Activated naive CD4-positive, alpha-beta T cell treated with anti-CD3 and anti-CD28 coated beads, Interleukin-2, amount 50 U/mL, for 24 hours (primary cell): Measurements from ENCODE around the gene ZNF222.

Experiments
- H3K27ac Mint-ChIP-seq: one replicate; pipeline ENCODE4 v1.8.0; 2021; ENCODE audit warnings: mild to moderate bottlenecking, mixed read lengths
- H3K27me3 Mint-ChIP-seq: one replicate; pipeline ENCODE4 v1.8.0; 2021; ENCODE audit warnings: mixed read lengths
- H3K36me3 Mint-ChIP-seq: one replicate; pipeline ENCODE4 v1.8.0; 2021; ENCODE audit warnings: mixed read lengths
- H3K4me1 Mint-ChIP-seq: one replicate; pipeline ENCODE4 v1.8.0; 2021; ENCODE audit warnings: mixed read lengths
- H3K4me3 Mint-ChIP-seq: one replicate; pipeline ENCODE4 v1.8.0; 2021; ENCODE audit warnings: mild to moderate bottlenecking, mixed read lengths
- H3K9me3 Mint-ChIP-seq: one replicate; pipeline ENCODE4 v1.8.0; 2021; ENCODE audit warnings: mixed read lengths

The ZNF222 gene

GRCh38 chr19:44025217-44025936, at the start of gene ZNF222:
Gene ZNF222, plus strand, starts transcription at chr19:44025379. Its CDS starts 58 bp downstream, at chr19:44025437.
- H3K27me3 Mint-ChIP-seq = peaks cover 3% of the 10 kb centered on the region
- H3K9me3 Mint-ChIP-seq = peaks cover 41% of the 10 kb centered on the region
- H3K4me3 Mint-ChIP-seq = peak within 1 kb of the TSS; percentile 97
- H3K36me3 Mint-ChIP-seq = peaks cover 39% of the 10 kb centered on the region
- peak within 1 kb of the TSS; percentile 93 for H3K27ac Mint-ChIP-seq
- H3K4me1 Mint-ChIP-seq = peaks cover 34% of the 10 kb centered on the region

GRCh38 chr19:43976732-43977131, 48.4 kb upstream of the ZNF222 start:
- H3K36me3 Mint-ChIP-seq = peaks cover 11% of the 10 kb centered on the region
- no peak overlapping the region for H3K4me3 Mint-ChIP-seq
- H3K27me3 Mint-ChIP-seq = peaks cover 1% of the 10 kb centered on the region
- H3K4me1 Mint-ChIP-seq = no peaks in the 10 kb centered on the region
- peaks cover 18% of the 10 kb centered on the region for H3K9me3 Mint-ChIP-seq
- H3K27ac Mint-ChIP-seq = no peak overlapping the region

GRCh38 chr19:43983544-43983911, 41.7 kb upstream of the ZNF222 start:
- H3K9me3 Mint-ChIP-seq = peaks cover 6% of the 10 kb centered on the region
- peaks cover 9% of the 10 kb centered on the region for H3K4me1 Mint-ChIP-seq
- H3K27me3 Mint-ChIP-seq = no peaks in the 10 kb centered on the region
- peak overlapping the region; percentile 95 for H3K4me3 Mint-ChIP-seq
- no peak overlapping the region for H3K27ac Mint-ChIP-seq
- peaks cover 7% of the 10 kb centered on the region for H3K36me3 Mint-ChIP-seq

- Mint-ChIP-seq H3K36me3 (peaks cover 12% of the 10 kb centered on the region), H3K4me3 (peak within 1 kb of the TSS; percentile 95), H3K27ac (peak within 1 kb of the TSS; percentile 69), H3K27me3 (no peaks in the 10 kb centered on the region), H3K4me1 (peaks cover 12% of the 10 kb centered on the region), H3K9me3 (peaks cover 6% of the 10 kb centered on the region)
Observed at GRCh38 chr19:43983912-43984686, 41.1 kb upstream of the ZNF222 start, which contains the start of gene ZNF155. Gene ZNF155, plus strand, starts transcription at chr19:43984188. Its CDS starts 4,356 bp downstream, at chr19:43988544.

GRCh38 chr19:43984687-43985000, 40.5 kb upstream of the ZNF222 start:
- H3K4me3 Mint-ChIP-seq = peak overlapping the region; percentile 95
- H3K27me3 Mint-ChIP-seq = no peaks in the 10 kb centered on the region
- H3K27ac Mint-ChIP-seq = no peak overlapping the region
- peaks cover 12% of the 10 kb centered on the region for H3K4me1 Mint-ChIP-seq
- peaks cover 18% of the 10 kb centered on the region for H3K36me3 Mint-ChIP-seq
- H3K9me3 Mint-ChIP-seq = peaks cover 9% of the 10 kb centered on the region

- H3K4me1 Mint-ChIP-seq = peaks cover 10% of the 10 kb centered on the region
- no peak overlapping the region for H3K4me3 Mint-ChIP-seq
- no peaks in the 10 kb centered on the region for H3K27me3 Mint-ChIP-seq
- no peak overlapping the region for H3K27ac Mint-ChIP-seq
- peaks cover 32% of the 10 kb centered on the region for H3K9me3 Mint-ChIP-seq
- H3K36me3 Mint-ChIP-seq = peaks cover 47% of the 10 kb centered on the region
Observed at GRCh38 chr19:43997631-43998290, 27.4 kb upstream of the ZNF222 start.

- H3K4me3 Mint-ChIP-seq = peak overlapping the region; percentile 100
- H3K9me3 Mint-ChIP-seq = peaks cover 33% of the 10 kb centered on the region
- H3K36me3 Mint-ChIP-seq = peaks cover 30% of the 10 kb centered on the region
- H3K27me3 Mint-ChIP-seq = no peaks in the 10 kb centered on the region
- H3K4me1 Mint-ChIP-seq = peaks cover 24% of the 10 kb centered on the region
- peak overlapping the region; percentile 98 for H3K27ac Mint-ChIP-seq
Observed at GRCh38 chr19:44002212-44002565, 23.0 kb upstream of the ZNF222 start.

GRCh38 chr19:44002566-44003460, 22.4 kb upstream of the ZNF222 start, which contains the start of gene ZNF230:
Gene ZNF230, plus strand, starts transcription at chr19:44002957. Its CDS starts 4,122 bp downstream, at chr19:44007079.
- Mint-ChIP-seq H3K4me3 (peak within 1 kb of the TSS; percentile 100), H3K4me1 (peaks cover 24% of the 10 kb centered on the region), H3K27me3 (no peaks in the 10 kb centered on the region), H3K36me3 (peaks cover 33% of the 10 kb centered on the region), H3K9me3 (peaks cover 38% of the 10 kb centered on the region), H3K27ac (peak within 1 kb of the TSS; percentile 98)

GRCh38 chr19:44003461-44004009, 21.6 kb upstream of the ZNF222 start:
- H3K27me3 Mint-ChIP-seq = no peaks in the 10 kb centered on the region
- H3K4me3 Mint-ChIP-seq = peak overlapping the region; percentile 100
- peaks cover 35% of the 10 kb centered on the region for H3K36me3 Mint-ChIP-seq
- H3K27ac Mint-ChIP-seq = peak overlapping the region; percentile 47
- H3K9me3 Mint-ChIP-seq = peaks cover 34% of the 10 kb centered on the region
- H3K4me1 Mint-ChIP-seq = peaks cover 24% of the 10 kb centered on the region

- Mint-ChIP-seq H3K27ac (no peak overlapping the region), H3K4me1 (peaks cover 24% of the 10 kb centered on the region), H3K36me3 (peaks cover 55% of the 10 kb centered on the region), H3K27me3 (no peaks in the 10 kb centered on the region), H3K9me3 (peaks cover 36% of the 10 kb centered on the region), H3K4me3 (no peak overlapping the region)
Observed at GRCh38 chr19:44005973-44006372, 19.2 kb upstream of the ZNF222 start.

- peaks cover 39% of the 10 kb centered on the region for H3K9me3 Mint-ChIP-seq
- H3K4me1 Mint-ChIP-seq = peaks cover 17% of the 10 kb centered on the region
- H3K27me3 Mint-ChIP-seq = no peaks in the 10 kb centered on the region
- H3K27ac Mint-ChIP-seq = no peak overlapping the region
- no peak overlapping the region for H3K4me3 Mint-ChIP-seq
- peaks cover 62% of the 10 kb centered on the region for H3K36me3 Mint-ChIP-seq
Observed at GRCh38 chr19:44007473-44007872, 17.7 kb upstream of the ZNF222 start.

GRCh38 chr19:44010468-44010867, 14.7 kb upstream of the ZNF222 start:
- Mint-ChIP-seq H3K27ac (no peak overlapping the region), H3K4me1 (peaks cover 3% of the 10 kb centered on the region), H3K9me3 (peaks cover 50% of the 10 kb centered on the region), H3K36me3 (peaks cover 66% of the 10 kb centered on the region), H3K27me3 (no peaks in the 10 kb centered on the region), H3K4me3 (no peak overlapping the region)

- Mint-ChIP-seq H3K36me3 (peaks cover 11% of the 10 kb centered on the region), H3K27ac (no peak overlapping the region), H3K4me3 (no peak overlapping the region), H3K4me1 (peaks cover under 1% of the 10 kb centered on the region), H3K9me3 (peaks cover 50% of the 10 kb centered on the region), H3K27me3 (peaks cover 7% of the 10 kb centered on the region)
Observed at GRCh38 chr19:44019498-44019897, 5.7 kb upstream of the ZNF222 start.

GRCh38 chr19:44021221-44021620, 4.0 kb upstream of the ZNF222 start:
- H3K4me1 Mint-ChIP-seq = peaks cover 17% of the 10 kb centered on the region
- H3K4me3 Mint-ChIP-seq = no peak overlapping the region
- H3K27me3 Mint-ChIP-seq = peaks cover 7% of the 10 kb centered on the region
- H3K27ac Mint-ChIP-seq = no peak overlapping the region
- peaks cover 14% of the 10 kb centered on the region for H3K36me3 Mint-ChIP-seq
- peaks cover 46% of the 10 kb centered on the region for H3K9me3 Mint-ChIP-seq

GRCh38 chr19:44024900-44025216, 321 bp upstream of the ZNF222 start:
- Mint-ChIP-seq H3K27ac (peak overlapping the region; percentile 93), H3K36me3 (peaks cover 36% of the 10 kb centered on the region), H3K27me3 (peaks cover 4% of the 10 kb centered on the region), H3K9me3 (peaks cover 46% of the 10 kb centered on the region), H3K4me3 (peak overlapping the region; percentile 97), H3K4me1 (peaks cover 34% of the 10 kb centered on the region)
